HL-60 (cell line): Measurements from ENCODE around the gene CNTRL.

Source experiments
- DNase-seq, 2 experiments: peaks; one replicate each; pipeline ENCODE4 v3.0.0-alpha.2; 2010 to 2020; ENCODE audit warnings: low read depth in 1 of 2, low spot score in 1 of 2
- H3K27ac ChIP-seq: fragments of 250-450 bp; sonication (Bioruptor Pico); replicated peaks from 2 replicates; pipeline ENCODE4 v1.5.1; 2020; ENCODE audit warnings: mild to moderate bottlenecking, moderate library complexity
- H3K27me3 ChIP-seq: fragments of 250-450 bp; sonication (Bioruptor Pico); 2 replicates; pipeline ENCODE4 v1.5.1; 2021; ENCODE audit warnings: mild to moderate bottlenecking, moderate library complexity; ENCODE audit not compliant: insufficient read depth, poor library complexity, severe bottlenecking
- H3K4me3 ChIP-seq: replicated peaks from 2 replicates; pipeline ENCODE4 v1.5.1; 2011; ENCODE audit warnings: mild to moderate bottlenecking, control low read depth, low read length; ENCODE audit not compliant: insufficient read depth
- GABPA ChIP-seq: IDR thresholded peaks from 2 replicates; pipeline ENCODE4 v1.6.1; 2012; ENCODE audit warnings: low read depth
- POLR2AphosphoS5 ChIP-seq: IDR thresholded peaks from 2 replicates; pipeline ENCODE4 v1.6.1; 2012; ENCODE audit warnings: low read depth
- SPI1 ChIP-seq: IDR thresholded peaks from 2 replicates; pipeline ENCODE4 v1.6.1; 2012; ENCODE audit warnings: low read depth, mild to moderate bottlenecking, borderline replicate concordance
- long read RNA-seq: library from polyadenylated mRNA; unstranded; transcript quantifications from one replicate; pipeline ENCODE4 v2.0.0, GENCODE V29; 2020
- TF ChIP-seq, protein P1 (sequence below): IDR thresholded peaks from 2 replicates; pipeline ENCODE4 v1.6.1; 2012; ENCODE audit warnings: low read depth; ENCODE audit not compliant: insufficient replicate concordance
- TF ChIP-seq, protein P2 (sequence below): IDR thresholded peaks from one replicate; pipeline ENCODE4 v1.5.1; 2011; ENCODE audit warnings: low read length, control low read depth, inconsistent platforms; ENCODE audit not compliant: insufficient read depth

Gene CNTRL, protein sequence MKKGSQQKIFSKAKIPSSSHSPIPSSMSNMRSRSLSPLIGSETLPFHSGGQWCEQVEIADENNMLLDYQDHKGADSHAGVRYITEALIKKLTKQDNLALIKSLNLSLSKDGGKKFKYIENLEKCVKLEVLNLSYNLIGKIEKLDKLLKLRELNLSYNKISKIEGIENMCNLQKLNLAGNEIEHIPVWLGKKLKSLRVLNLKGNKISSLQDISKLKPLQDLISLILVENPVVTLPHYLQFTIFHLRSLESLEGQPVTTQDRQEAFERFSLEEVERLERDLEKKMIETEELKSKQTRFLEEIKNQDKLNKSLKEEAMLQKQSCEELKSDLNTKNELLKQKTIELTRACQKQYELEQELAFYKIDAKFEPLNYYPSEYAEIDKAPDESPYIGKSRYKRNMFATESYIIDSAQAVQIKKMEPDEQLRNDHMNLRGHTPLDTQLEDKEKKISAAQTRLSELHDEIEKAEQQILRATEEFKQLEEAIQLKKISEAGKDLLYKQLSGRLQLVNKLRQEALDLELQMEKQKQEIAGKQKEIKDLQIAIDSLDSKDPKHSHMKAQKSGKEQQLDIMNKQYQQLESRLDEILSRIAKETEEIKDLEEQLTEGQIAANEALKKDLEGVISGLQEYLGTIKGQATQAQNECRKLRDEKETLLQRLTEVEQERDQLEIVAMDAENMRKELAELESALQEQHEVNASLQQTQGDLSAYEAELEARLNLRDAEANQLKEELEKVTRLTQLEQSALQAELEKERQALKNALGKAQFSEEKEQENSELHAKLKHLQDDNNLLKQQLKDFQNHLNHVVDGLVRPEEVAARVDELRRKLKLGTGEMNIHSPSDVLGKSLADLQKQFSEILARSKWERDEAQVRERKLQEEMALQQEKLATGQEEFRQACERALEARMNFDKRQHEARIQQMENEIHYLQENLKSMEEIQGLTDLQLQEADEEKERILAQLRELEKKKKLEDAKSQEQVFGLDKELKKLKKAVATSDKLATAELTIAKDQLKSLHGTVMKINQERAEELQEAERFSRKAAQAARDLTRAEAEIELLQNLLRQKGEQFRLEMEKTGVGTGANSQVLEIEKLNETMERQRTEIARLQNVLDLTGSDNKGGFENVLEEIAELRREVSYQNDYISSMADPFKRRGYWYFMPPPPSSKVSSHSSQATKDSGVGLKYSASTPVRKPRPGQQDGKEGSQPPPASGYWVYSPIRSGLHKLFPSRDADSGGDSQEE (N-terminal part only)
- long read RNA-seq, partial matches to known transcripts, result 297 of 352 reads
- long read RNA-seq, other reads (novel, unspliced or antisense), result 54 of 352 reads

DNA sequence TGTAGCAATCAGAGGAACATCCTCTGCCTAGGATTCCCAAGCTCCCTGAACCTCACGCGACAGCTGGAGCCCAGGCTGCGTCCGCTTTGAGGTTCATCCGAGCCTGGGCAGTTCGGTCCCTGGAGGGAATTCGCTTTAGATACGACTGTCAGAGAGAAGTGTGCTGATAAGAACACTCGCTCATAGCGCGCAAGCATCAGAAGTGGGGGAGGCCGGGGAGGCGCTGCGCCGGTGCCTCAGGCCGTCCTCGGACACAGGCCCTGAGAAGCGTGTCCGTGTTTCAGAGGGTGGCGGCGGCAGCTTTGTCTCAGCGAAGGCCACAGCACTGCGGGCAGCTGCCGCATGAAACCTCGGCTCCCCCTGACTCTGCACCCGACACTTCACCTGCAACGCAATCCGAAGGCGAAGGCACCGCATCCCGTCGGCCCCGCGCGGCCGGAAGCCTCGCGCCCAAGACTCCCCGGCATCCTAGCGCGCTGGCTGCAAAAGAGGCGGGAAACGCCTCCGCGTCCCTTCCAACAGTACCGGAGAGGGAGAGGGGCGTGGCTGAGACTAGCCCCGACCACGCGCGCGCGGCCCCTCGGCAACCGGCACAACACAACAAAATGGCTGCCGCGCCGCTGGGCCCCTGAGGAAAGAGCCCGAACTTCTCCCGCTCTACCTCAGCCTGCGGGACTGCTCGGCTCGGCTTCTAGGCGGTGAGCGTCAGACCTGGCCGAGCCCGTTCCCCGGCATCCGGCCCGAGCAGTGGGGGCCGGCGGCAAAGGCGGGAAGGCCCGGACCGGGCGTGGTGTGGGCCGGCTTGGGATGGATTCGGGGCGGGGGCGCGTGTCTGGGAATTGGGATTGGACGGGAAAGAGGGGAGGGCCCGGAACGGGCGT is at the start of gene CNTRL:
Gene CNTRL, plus strand, starts transcription at position 586 of the 881 bp plus-strand sequence. CDS start 13,372 bp downstream, outside the sequence.
- TF ChIP-seq GABPA, result peak; percentile 55; the same call in 1 of the 2 replicates
- TF ChIP-seq, protein P1, sequence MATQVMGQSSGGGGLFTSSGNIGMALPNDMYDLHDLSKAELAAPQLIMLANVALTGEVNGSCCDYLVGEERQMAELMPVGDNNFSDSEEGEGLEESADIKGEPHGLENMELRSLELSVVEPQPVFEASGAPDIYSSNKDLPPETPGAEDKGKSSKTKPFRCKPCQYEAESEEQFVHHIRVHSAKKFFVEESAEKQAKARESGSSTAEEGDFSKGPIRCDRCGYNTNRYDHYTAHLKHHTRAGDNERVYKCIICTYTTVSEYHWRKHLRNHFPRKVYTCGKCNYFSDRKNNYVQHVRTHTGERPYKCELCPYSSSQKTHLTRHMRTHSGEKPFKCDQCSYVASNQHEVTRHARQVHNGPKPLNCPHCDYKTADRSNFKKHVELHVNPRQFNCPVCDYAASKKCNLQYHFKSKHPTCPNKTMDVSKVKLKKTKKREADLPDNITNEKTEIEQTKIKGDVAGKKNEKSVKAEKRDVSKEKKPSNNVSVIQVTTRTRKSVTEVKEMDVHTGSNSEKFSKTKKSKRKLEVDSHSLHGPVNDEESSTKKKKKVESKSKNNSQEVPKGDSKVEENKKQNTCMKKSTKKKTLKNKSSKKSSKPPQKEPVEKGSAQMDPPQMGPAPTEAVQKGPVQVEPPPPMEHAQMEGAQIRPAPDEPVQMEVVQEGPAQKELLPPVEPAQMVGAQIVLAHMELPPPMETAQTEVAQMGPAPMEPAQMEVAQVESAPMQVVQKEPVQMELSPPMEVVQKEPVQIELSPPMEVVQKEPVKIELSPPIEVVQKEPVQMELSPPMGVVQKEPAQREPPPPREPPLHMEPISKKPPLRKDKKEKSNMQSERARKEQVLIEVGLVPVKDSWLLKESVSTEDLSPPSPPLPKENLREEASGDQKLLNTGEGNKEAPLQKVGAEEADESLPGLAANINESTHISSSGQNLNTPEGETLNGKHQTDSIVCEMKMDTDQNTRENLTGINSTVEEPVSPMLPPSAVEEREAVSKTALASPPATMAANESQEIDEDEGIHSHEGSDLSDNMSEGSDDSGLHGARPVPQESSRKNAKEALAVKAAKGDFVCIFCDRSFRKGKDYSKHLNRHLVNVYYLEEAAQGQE, result peak; percentile 60
- TF ChIP-seq, protein P2, sequence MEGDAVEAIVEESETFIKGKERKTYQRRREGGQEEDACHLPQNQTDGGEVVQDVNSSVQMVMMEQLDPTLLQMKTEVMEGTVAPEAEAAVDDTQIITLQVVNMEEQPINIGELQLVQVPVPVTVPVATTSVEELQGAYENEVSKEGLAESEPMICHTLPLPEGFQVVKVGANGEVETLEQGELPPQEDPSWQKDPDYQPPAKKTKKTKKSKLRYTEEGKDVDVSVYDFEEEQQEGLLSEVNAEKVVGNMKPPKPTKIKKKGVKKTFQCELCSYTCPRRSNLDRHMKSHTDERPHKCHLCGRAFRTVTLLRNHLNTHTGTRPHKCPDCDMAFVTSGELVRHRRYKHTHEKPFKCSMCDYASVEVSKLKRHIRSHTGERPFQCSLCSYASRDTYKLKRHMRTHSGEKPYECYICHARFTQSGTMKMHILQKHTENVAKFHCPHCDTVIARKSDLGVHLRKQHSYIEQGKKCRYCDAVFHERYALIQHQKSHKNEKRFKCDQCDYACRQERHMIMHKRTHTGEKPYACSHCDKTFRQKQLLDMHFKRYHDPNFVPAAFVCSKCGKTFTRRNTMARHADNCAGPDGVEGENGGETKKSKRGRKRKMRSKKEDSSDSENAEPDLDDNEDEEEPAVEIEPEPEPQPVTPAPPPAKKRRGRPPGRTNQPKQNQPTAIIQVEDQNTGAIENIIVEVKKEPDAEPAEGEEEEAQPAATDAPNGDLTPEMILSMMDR, result no peak
- TF ChIP-seq SPI1, result no peak
- TF ChIP-seq POLR2AphosphoS5, result peak; percentile 85
- peak; percentile 90 to 96 for DNase-seq
- Histone ChIP-seq H3K4me3 (peak within 1 kb of the TSS; percentile 80), H3K27ac (peak within 1 kb of the TSS; percentile 95), H3K27me3 (no peaks in the 10 kb centered on the region)

DNA sequence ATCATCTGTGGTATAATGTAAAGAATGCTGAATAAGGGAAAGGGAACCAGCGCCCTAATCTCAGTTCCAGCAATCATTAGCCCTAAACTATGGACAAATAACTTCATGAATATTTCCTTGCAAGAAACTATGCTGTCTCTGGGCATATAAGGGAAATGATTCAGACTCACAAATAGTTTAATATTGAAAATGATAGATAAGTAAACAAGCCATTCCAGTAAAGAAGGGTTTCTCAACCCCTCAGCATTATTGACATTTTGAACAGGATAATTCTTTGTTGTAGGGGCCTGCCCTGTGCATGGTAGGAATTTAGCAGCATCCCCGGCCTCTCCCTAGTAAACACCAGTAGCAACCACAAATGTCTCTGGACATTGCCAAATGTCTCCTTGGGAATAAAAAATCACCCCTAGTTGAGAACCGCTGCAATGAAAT is 48.5 kb upstream of the CNTRL start:
- H3K27me3 ChIP-seq, result no peaks in the 10 kb centered on the region
- H3K4me3 ChIP-seq, result no peak overlapping the region
- no peak for TF ChIP-seq SPI1
- no peak for TF ChIP-seq POLR2AphosphoS5
- TF ChIP-seq, protein P1, result no peak
- TF ChIP-seq, protein P2, result no peak
- no peak for TF ChIP-seq GABPA
- H3K27ac ChIP-seq, result no peak overlapping the region
- no peak for DNase-seq
